AG09309 (cell line): Measurements from ENCODE around the gene PDZK1IP1.
"Not testable (repeated sequence)": the region's sequence is repeated elsewhere in the genome, so short reads cannot be mapped to it uniquely, and the experiment has no call there.

Source experiments
- DNase-seq: peaks from one replicate; pipeline ENCODE4 v3.0.0-alpha.2; 2010; ENCODE audit warnings: low read depth
- H3K4me3 ChIP-seq: 2 replicates; pipeline ENCODE4 v1.5.1; 2011; ENCODE audit warnings: mild to moderate bottlenecking, low read depth, low read length, moderate library complexity; ENCODE audit not compliant: control insufficient read depth
- TF ChIP-seq, protein P1 (sequence below): IDR thresholded peaks from 2 replicates; pipeline ENCODE4 v1.5.1; 2011; ENCODE audit warnings: mild to moderate bottlenecking, low read depth, low read length, inconsistent platforms; ENCODE audit not compliant: insufficient read depth, control insufficient read depth; ENCODE audit errors: missing control alignments

The PDZK1IP1 gene

DNA sequence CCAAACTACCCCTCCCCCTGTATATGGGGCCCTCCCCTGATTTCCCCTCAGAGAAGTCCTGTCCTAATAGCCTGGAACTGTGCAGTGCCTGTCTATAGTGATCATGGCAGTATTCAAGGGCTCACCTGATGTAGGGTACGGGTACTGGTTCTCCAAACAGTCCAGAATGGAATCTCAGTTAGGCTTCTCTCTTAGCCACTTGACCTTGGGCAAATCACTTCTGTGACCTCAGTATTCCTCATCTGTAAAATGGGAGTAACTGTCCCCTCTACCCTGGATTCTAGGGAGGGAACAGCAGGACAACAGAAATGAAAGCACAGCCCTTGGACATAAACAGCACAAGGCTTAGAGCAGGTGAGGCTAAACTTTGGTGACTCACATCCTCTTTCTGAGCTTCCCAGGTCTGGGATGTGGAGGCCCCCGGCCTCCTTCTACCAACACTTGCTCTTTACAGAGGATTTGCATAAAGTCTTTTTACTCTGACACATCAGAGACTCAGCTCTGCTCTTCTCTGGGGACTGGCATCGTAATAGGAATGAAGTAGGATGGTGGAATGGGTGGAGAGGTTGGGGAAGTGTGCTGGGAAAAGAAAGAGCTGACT, 20.0 kb upstream of the PDZK1IP1 start:
- H3K4me3 ChIP-seq = no peak overlapping the region
- DNase-seq = no peak
- TF ChIP-seq, protein P1, sequence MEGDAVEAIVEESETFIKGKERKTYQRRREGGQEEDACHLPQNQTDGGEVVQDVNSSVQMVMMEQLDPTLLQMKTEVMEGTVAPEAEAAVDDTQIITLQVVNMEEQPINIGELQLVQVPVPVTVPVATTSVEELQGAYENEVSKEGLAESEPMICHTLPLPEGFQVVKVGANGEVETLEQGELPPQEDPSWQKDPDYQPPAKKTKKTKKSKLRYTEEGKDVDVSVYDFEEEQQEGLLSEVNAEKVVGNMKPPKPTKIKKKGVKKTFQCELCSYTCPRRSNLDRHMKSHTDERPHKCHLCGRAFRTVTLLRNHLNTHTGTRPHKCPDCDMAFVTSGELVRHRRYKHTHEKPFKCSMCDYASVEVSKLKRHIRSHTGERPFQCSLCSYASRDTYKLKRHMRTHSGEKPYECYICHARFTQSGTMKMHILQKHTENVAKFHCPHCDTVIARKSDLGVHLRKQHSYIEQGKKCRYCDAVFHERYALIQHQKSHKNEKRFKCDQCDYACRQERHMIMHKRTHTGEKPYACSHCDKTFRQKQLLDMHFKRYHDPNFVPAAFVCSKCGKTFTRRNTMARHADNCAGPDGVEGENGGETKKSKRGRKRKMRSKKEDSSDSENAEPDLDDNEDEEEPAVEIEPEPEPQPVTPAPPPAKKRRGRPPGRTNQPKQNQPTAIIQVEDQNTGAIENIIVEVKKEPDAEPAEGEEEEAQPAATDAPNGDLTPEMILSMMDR = no peak

DNA sequence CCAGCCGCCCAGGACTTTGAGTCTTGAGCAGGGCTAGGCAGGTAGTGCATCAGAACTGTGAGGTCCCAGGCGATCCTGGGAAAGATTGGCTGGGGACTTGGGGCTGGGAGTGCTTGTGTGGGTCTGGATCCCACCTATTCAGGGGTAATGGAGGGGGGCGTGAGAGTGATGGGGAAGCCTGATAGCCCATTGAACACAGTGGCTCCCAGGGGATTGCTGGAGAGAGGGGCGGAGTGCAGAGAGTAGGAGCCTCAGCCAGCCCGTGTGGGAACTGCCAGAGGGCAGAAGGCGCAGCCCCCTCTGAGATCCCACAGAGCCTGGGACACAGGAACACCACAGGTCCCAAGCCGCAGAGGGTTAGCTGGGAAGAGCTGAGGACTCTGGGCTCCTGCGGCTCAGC, 19.3 kb upstream of the PDZK1IP1 start:
- H3K4me3 ChIP-seq = no peak overlapping the region
- no peak for DNase-seq

DNA sequence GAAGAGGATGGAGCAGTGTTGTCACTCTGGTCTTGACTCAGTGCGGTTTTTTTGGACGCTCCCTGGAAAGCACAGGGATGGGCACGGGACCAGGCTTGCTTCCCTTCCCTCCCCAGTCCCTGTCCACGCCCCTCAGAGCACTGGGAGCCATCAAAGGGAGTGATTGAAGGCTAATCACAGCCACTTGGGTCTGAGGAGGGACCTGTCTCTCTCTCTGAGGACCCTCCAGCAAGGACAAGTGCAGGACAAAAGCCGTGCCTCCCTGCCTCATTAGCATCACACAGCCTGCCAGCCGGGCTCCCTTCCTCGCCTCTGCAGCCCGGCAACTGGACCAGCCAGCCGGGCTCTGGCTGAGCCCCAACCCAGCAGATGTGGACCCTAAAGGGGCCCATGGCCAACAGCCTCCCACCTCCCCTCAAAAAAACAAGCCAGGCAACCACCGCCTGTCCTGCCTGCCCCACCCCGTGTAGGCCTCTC, 18.6 kb upstream of the PDZK1IP1 start:
- no peak overlapping the region for H3K4me3 ChIP-seq
- DNase-seq = no peak
- TF ChIP-seq, protein P1 = no peak

More for the DNA sequence above, 19.3 kb upstream of the PDZK1IP1 start:
- TF ChIP-seq, protein P1 = no peak

DNA sequence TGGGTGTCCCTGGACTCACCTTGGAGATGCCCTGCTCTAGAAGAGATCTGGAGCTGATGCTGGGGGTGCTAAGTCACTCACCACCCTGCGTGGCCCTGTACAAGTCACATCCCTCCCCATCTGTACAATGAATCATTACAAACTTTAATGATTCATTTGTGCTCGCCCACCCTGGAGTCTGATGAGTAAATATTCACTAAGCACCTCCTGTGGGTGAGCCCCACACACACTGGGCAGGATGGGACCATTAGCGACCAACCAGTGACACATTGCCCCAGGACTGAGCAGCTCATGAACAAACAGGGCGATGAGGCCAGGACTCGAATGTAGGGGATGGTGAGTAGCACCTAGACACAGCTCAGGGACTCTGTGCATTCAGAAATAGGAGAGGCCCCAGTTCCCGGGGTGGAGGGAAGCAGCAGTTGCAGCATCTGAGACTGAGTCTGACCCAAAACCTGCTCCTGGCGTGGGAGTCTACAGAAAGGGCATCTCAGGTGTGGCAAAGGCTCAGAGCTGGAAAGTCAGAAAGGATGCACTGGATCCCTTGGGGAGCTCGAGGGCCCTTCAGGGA, 18.1 kb upstream of the PDZK1IP1 start:
- no peak for DNase-seq
- TF ChIP-seq, protein P1 = no peak
- no peak overlapping the region for H3K4me3 ChIP-seq

DNA sequence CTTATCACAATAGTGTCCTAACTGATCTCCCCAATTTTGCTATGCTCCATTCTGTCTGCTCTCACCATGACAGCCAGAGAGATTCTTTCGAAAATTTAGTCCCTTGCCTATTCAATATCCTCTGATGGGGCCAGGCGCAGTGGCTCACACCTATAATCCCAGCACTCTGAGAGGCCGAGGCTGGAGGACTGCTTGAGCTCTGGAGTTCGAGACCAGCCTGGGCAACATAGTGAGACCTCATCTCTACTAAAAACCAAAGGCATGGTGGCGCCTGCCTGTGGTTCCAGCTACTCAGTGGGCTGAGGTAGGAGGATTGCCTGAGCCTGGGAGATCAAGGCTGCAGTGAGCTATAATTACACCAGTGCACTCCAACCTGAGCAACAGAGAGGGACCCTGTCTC, 16.1 kb upstream of the PDZK1IP1 start:
- DNase-seq = no peak
- H3K4me3 ChIP-seq = no peak overlapping the region
- TF ChIP-seq, protein P1 = no peak

DNA sequence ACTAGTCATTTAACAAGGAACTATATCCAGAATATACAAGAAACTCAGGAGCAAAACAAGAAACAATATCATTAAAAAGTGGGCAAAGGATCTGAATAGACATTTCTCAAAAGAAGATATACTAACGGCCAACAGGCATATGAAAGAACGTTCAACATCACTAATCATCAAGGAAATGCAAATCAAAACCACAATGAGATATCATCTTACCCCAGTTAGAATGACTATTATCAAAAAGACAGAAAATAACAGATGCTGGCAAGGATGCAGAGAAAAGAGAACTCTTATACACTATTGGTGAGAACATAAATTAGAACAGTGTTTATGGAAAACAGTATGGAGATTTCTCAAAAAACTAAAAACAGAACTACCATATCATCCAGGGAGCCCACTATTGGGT, 13.7 kb upstream of the PDZK1IP1 start:
- not testable (repeated sequence) for DNase-seq, H3K4me3 ChIP-seq

DNA sequence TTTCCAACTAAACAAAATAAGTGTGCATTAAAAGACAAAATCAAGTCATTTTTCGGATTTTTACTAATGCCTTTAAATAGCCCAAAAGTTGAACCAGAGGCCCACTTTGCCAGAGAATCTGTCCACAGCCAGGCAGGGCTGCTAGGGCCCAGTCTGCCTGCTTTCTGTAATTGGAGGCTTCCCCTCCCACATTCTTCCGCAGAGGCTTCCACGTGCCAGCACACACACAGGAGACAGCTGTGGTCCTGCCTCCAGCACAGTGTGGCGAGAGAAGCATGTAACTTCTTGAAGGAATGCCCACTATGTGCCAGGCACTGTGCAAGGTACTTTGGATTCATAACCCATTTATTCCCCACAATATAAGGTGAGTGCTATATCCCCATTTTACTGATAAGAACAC, 11.3 kb upstream of the PDZK1IP1 start:
- no peak for DNase-seq
- TF ChIP-seq, protein P1 = no peak

More for the DNA sequence above, 11.3 kb upstream of the PDZK1IP1 start:
- no peak overlapping the region for H3K4me3 ChIP-seq
